ENCODE results near the gene ADH1C. TPM values are rescaled to one million over a fixed set of nuclear protein-coding genes. Genes with fewer than 3 reads are reported as not detected.
A peak's percentile ranks its signal among the peaks of the same experiment; 100 is the strongest.

The ADH1C gene
- total and polyA plus RNA-seq, 10 donors: 0.60 to 2.3 (median 1.0) TPM; not detected in 4

DNA sequence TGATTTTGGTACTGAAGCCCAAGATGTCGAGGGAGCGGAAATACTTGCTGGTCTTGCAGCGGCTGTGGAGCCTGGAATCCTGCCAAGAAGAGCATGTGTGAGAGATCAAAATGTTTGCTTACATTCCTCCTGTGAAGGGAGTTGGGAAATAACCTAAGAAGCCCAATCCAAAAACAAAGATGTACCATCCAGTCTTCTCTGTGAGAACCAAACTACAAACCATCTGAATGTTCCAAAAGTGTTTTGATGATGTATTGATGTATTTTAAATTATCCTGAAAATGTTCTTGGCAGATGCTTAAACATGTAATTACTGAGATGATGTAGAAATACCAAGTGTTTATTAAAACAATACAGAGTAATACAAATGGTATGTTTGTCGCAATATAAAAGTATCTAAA is 51.6 kb downstream of the ADH1C start:
- Histone ChIP-seq H3K27ac (peak overlapping the region in 1 of 8 donors; percentile 55), H3K4me3 (no peak overlapping the region), H3K36me3 (no peaks in the 10 kb centered on the region), H3K9me3 (peaks cover 0 to 31% (median 7%) of the 10 kb centered on the region in 8 donors), H3K4me1 (no peaks in the 10 kb centered on the region), H3K27me3 (replicated peaks in 1 of 7) (no peaks in the 10 kb centered on the region)
- intact Hi-C loops (cut with DNase I; ENCODE audit: low total_unique reads): no loop called here
- no peak for DNase-seq
- WGBS, 5 donors: 64 to 75% (median 71%) methylated on average over 4 of the region's 4 CpGs
- TF ChIP-seq POLR2AphosphoS5 (IDR thresholded peaks at IDR 0.05): peak in 1 of 3 donors; percentile 67
- TF ChIP-seq, protein P1, sequence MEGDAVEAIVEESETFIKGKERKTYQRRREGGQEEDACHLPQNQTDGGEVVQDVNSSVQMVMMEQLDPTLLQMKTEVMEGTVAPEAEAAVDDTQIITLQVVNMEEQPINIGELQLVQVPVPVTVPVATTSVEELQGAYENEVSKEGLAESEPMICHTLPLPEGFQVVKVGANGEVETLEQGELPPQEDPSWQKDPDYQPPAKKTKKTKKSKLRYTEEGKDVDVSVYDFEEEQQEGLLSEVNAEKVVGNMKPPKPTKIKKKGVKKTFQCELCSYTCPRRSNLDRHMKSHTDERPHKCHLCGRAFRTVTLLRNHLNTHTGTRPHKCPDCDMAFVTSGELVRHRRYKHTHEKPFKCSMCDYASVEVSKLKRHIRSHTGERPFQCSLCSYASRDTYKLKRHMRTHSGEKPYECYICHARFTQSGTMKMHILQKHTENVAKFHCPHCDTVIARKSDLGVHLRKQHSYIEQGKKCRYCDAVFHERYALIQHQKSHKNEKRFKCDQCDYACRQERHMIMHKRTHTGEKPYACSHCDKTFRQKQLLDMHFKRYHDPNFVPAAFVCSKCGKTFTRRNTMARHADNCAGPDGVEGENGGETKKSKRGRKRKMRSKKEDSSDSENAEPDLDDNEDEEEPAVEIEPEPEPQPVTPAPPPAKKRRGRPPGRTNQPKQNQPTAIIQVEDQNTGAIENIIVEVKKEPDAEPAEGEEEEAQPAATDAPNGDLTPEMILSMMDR (IDR thresholded peaks at IDR 0.05 in 8 of 11, conservative IDR thresholded peaks at IDR 0.05 in 3 of 11): no peak

DNA sequence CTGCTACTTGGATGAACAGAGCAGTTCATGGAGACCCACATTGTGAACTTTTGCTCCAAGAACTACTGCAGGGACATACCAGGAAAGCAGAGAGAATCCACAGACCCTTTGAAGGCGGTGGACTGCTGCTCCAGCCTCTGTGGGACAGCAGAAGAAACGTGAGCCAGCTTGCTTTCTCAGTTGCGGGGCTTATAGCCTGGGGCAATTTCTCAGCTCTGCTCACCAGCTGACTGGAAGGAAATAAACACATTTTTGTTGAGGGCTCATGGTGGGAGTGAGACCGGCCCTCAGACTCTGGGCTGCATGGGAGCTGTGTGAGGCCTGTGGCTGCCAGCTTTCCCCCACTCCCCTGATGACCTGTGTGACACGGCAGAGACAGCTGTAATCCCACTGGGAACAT is 59.2 kb downstream of the ADH1C start:
- Histone ChIP-seq H3K27me3 (replicated peaks in 1 of 7) (no peaks in the 10 kb centered on the region), H3K4me3 (no peak overlapping the region), H3K27ac (no peak overlapping the region), H3K9me3 (peaks cover 0 to 44% (median 9%) of the 10 kb centered on the region in 8 donors), H3K4me1 (no peaks in the 10 kb centered on the region), H3K36me3 (no peaks in the 10 kb centered on the region)
- WGBS, 5 donors: 76 to 92% (median 85%) methylated on average over 3 to 5 of the region's 5 CpGs
- intact Hi-C loops (cut with DNase I; ENCODE audit: low total_unique reads): no loop called here
- no peak for DNase-seq
- TF ChIP-seq, protein P1 (IDR thresholded peaks at IDR 0.05 in 8 of 11, conservative IDR thresholded peaks at IDR 0.05 in 3 of 11): no peak
- no peak for TF ChIP-seq POLR2A (IDR thresholded peaks at IDR 0.05)
- TF ChIP-seq POLR2AphosphoS5 (IDR thresholded peaks at IDR 0.05): no peak

DNA sequence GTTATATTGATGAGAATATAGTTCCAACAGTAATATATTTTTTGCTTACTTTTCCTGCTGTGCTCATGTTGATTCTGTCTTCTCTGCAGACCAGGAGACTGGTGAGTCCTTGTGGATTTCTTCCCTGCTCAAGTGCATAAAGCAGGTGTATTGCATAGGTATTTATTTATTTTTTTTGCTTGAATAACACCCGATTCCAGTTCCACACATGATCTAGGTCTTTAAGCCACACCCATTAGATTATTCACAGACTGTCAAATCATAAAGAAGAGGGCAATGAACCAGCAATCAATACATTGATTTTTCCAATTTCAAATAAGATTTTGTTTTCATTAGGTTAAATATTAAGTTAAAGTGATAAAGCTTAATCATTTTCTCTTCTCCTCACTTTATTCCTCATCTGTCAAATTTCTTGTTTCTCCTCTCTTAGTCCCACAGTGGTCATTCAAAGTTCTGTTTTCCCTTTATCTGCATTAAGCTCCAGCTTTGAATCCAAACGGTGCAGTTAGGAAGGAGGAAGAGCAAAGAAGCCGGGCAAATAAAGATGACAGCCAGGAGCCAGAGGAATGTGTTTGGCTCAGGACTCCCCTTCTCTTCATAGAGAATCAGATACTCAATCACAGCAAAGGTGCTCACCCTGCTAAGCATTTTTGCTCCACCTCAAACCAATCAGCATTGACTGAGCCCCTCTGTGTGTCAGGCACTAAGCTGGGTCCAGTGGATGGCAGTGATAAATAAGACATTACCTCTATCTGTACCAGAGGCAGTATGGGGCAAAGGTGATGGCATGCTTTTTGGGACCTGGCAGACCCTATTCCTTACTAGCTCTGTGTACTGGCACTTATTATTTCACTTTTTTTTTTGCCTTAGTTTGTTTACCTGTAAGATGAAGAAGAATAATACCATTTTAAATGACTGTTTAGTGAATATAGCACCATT is 61.4 kb downstream of the ADH1C start, which contains the start of gene ADH1A:
TSS of gene ADH1A (minus strand) at position 138 of the 939 bp plus-strand sequence. CDS start at position 67, 71 bp downstream.
- no peaks in the 10 kb centered on the region for H3K36me3 ChIP-seq

More for the DNA sequence above, 61.4 kb downstream of the ADH1C start, which contains the start of gene ADH1A:
- TF ChIP-seq POLR2A (IDR thresholded peaks at IDR 0.05) (no peak), POLR2AphosphoS5 (IDR thresholded peaks at IDR 0.05) (no peak)
- TF ChIP-seq, protein P1 (IDR thresholded peaks at IDR 0.05 in 8 of 11, conservative IDR thresholded peaks at IDR 0.05 in 3 of 11): no peak
- intact Hi-C loops (cut with DNase I; ENCODE audit: low total_unique reads): no loop called here
- no peak within 1 kb of the TSS for H3K27ac ChIP-seq
- no peak for DNase-seq
- peaks cover 0 to 27% (median 9%) of the 10 kb centered on the region in 8 donors for H3K9me3 ChIP-seq
- H3K4me1 ChIP-seq: no peaks in the 10 kb centered on the region
- no peaks in the 10 kb centered on the region for H3K27me3 ChIP-seq (replicated peaks in 1 of 7)
- no peak within 1 kb of the TSS for H3K4me3 ChIP-seq
- WGBS, 5 donors: 67 to 85% (median 72%) methylated on average over 3 of the region's 3 CpGs

Other genes starting within 250 kb of the ADH1C start
- under 1 TPM in 4 of 7 donors, not detected in 3; 0.30 to 0.41 (median 0.35) TPM for gene ADH4, start 208.4 kb downstream of the ADH1C start, total RNA-seq
- under 1 TPM; 0.11 to 0.61 (median 0.26) TPM for gene ADH4, start 208.4 kb downstream of the ADH1C start, polyA plus RNA-seq
- not detected for gene ADH6, start 133.5 kb downstream of the ADH1C start, total RNA-seq
- under 1 TPM in 2 of 3 donors, not detected in 1; 0.02 to 0.03 TPM for gene ADH6, start 133.5 kb downstream of the ADH1C start, polyA plus RNA-seq
- gene ADH1A, start 61.8 kb downstream of the ADH1C start, total RNA-seq: 1 to 10 TPM in 1 of 7 donors, under 1 TPM in 1, not detected in 5; 0.25 to 1.2 TPM
- not detected for gene ADH1A, start 61.8 kb downstream of the ADH1C start, polyA plus RNA-seq
- 100 to 1,000 TPM in 3 of 7 donors, 10 to 100 TPM in 4; 41.4 to 330 (median 97.3) TPM for gene ADH1B, start 31.3 kb downstream of the ADH1C start, total RNA-seq
- 10 to 100 TPM; 39.3 to 65.1 (median 57.5) TPM for gene ADH1B, start 31.3 kb downstream of the ADH1C start, polyA plus RNA-seq
- not detected for gene ADH7, start 82.6 kb upstream of the ADH1C start, total RNA-seq
- gene ADH7, start 82.6 kb upstream of the ADH1C start, polyA plus RNA-seq: under 1 TPM in 2 of 3 donors, not detected in 1; 0.02 to 0.06 TPM
- gene C4orf17, start 158.3 kb upstream of the ADH1C start, total RNA-seq: not detected
- gene C4orf17, start 158.3 kb upstream of the ADH1C start, polyA plus RNA-seq: not detected
- gene TRMT10A, start 211.3 kb upstream of the ADH1C start, total RNA-seq: 1 to 10 TPM; 4.3 to 7.8 (median 5.2) TPM
- gene TRMT10A, start 211.3 kb upstream of the ADH1C start, polyA plus RNA-seq: 1 to 10 TPM; 2.5 to 4.3 (median 3.6) TPM
- under 1 TPM in 4 of 7 donors, not detected in 3; 0.07 to 0.97 (median 0.43) TPM for gene MTTP, start 222.1 kb upstream of the ADH1C start, total RNA-seq
- gene MTTP, start 222.1 kb upstream of the ADH1C start, polyA plus RNA-seq: under 1 TPM; 0.09 to 0.12 (median 0.10) TPM

Data from spleen (tissue), 11 donors.